HEK293 (cell line): ENCODE data around the gene GMPPB.

Experiments
- CTCF ChIA-PET: fragments of 350-600 bp; formaldehyde crosslinking; extraction: SDS; loops from one replicate; lab custom pipeline; 2021; ENCODE audit warnings: antibody characterized with exemption; lab: Yijun Ruan, JAX
- POLR2A ChIA-PET: fragments of 300-600 bp; formaldehyde crosslinking; extraction: SDS; loops from one replicate; lab custom pipeline; 2020; ENCODE audit warnings: antibody characterized with exemption, inconsistent platforms; lab: Yijun Ruan, JAX
- H3K27ac ChIP-seq: fragments of 200-500 bp; sonication (Bioruptor generic); 2 replicates; pipeline ENCODE4 v1.5.1; 2014; ENCODE audit warnings: low read depth, low read length, control low read depth, inconsistent platforms; ENCODE audit errors: extremely low read depth
- H3K36me3 ChIP-seq, 2 experiments: fragments of 200-500 bp in 1 of 2; sonication (Bioruptor generic) in 1 of 2; 1 replicate in 1 of 2; 2 replicates in 1 of 2; pipeline ENCODE4 v1.5.1; 2014 to 2017; ENCODE audit warnings: inconsistent platforms in 2 of 2, low read length in 2 of 2; ENCODE audit not compliant: control insufficient read depth in 2 of 2, insufficient read depth in 1 of 2
- H3K4me1 ChIP-seq: fragments of 200-500 bp; sonication (Bioruptor generic); 2 replicates; pipeline ENCODE4 v1.5.1; 2014; ENCODE audit warnings: mild to moderate bottlenecking, low read length, inconsistent platforms; ENCODE audit not compliant: control insufficient read depth, insufficient read depth
- H3K4me3 ChIP-seq: 2 replicates; pipeline ENCODE4 v1.5.1; 2011; ENCODE audit warnings: low read depth, mild to moderate bottlenecking, control low read depth, low read length, moderate library complexity
- H3K9me3 ChIP-seq: fragments of 200-500 bp; sonication (Bioruptor generic); 2 replicates; pipeline ENCODE4 v1.5.1; 2014; ENCODE audit warnings: low read depth, low read length, inconsistent platforms; ENCODE audit not compliant: control insufficient read depth, insufficient read depth
- EGR2 ChIP-seq: fragments of 450-650 bp; formaldehyde crosslinking; IDR thresholded peaks from 2 replicates; pipeline ENCODE4 v1.5.1; 2016; ENCODE audit warnings: low read depth, missing biosample characterization, missing genetic modification characterization
- GLI4 ChIP-seq: fragments of 450-650 bp; formaldehyde crosslinking; IDR thresholded peaks from 2 replicates; pipeline ENCODE4 v1.5.1; 2016; ENCODE audit warnings: missing biosample characterization, missing genetic modification characterization
- GLIS1 ChIP-seq: fragments of 450-650 bp; formaldehyde crosslinking; IDR thresholded peaks from 2 replicates; pipeline ENCODE4 v1.5.1; 2016; ENCODE audit warnings: missing biosample characterization, missing genetic modification characterization
- KLF7 ChIP-seq: fragments of 450-650 bp; formaldehyde crosslinking; IDR thresholded peaks from 2 replicates; pipeline ENCODE4 v1.5.1; 2016; ENCODE audit warnings: missing biosample characterization, missing genetic modification characterization, borderline replicate concordance
- MYNN ChIP-seq: fragments of 450-650 bp; formaldehyde crosslinking; IDR thresholded peaks from 2 replicates; pipeline ENCODE4 v1.5.1; 2016; ENCODE audit warnings: missing biosample characterization, missing genetic modification characterization, borderline replicate concordance
- PRDM1 ChIP-seq: fragments of 450-650 bp; formaldehyde crosslinking; IDR thresholded peaks from 2 replicates; pipeline ENCODE4; 2016; ENCODE audit warnings: missing biosample characterization, missing genetic modification characterization
- PRDM2 ChIP-seq: fragments of 450-650 bp; formaldehyde crosslinking; IDR thresholded peaks from 2 replicates; pipeline ENCODE4 v1.5.1; 2016; ENCODE audit warnings: missing biosample characterization, missing genetic modification characterization, borderline replicate concordance
- SETDB1 ChIP-seq: IDR thresholded peaks from one replicate; pipeline ENCODE4 v1.6.1; 2017; ENCODE audit warnings: mild to moderate bottlenecking, low read length, moderate library complexity, mixed read lengths; ENCODE audit not compliant: insufficient read length
- YY1 ChIP-seq: fragments of 450-650 bp; formaldehyde crosslinking; IDR thresholded peaks from 2 replicates; pipeline ENCODE4 v1.5.1; 2018; ENCODE audit warnings: missing biosample characterization, missing genetic modification characterization
- ZBTB26 ChIP-seq: fragments of 450-650 bp; formaldehyde crosslinking; optimal IDR thresholded peaks from 2 replicates; pipeline ENCODE3; 2016; ENCODE audit warnings: missing biosample characterization, mild to moderate bottlenecking, missing genetic modification characterization
- ZBTB48 ChIP-seq: fragments of 450-650 bp; formaldehyde crosslinking; IDR thresholded peaks from 2 replicates; pipeline ENCODE4 v1.5.1; 2016; ENCODE audit warnings: missing biosample characterization, missing genetic modification characterization
- ZNF184 ChIP-seq: fragments of 450-650 bp; IDR thresholded peaks from 2 replicates; pipeline ENCODE4 v1.5.1; 2018; ENCODE audit warnings: missing biosample characterization, mild to moderate bottlenecking, missing genetic modification characterization
- ZNF239 ChIP-seq: fragments of 450-650 bp; formaldehyde crosslinking; IDR thresholded peaks from 2 replicates; pipeline ENCODE4 v1.5.1; 2016; ENCODE audit warnings: missing biosample characterization, missing genetic modification characterization
- ZNF26 ChIP-seq: fragments of 450-650 bp; formaldehyde crosslinking; IDR thresholded peaks from 2 replicates; pipeline ENCODE4 v1.5.1; 2016; ENCODE audit warnings: missing biosample characterization, missing genetic modification characterization
- ZNF292 ChIP-seq: fragments of 450-650 bp; formaldehyde crosslinking; IDR thresholded peaks from 2 replicates; pipeline ENCODE4 v1.5.1; 2016; ENCODE audit warnings: low read depth, missing biosample characterization, missing genetic modification characterization, borderline replicate concordance
- ZNF394 ChIP-seq: fragments of 450-650 bp; formaldehyde crosslinking; IDR thresholded peaks from 2 replicates; pipeline ENCODE4 v1.5.1; 2016; ENCODE audit warnings: missing biosample characterization, missing genetic modification characterization, mild to moderate bottlenecking, moderate library complexity, borderline replicate concordance
- ZNF426 ChIP-seq: fragments of 450-650 bp; formaldehyde crosslinking; IDR thresholded peaks from 2 replicates; pipeline ENCODE4 v1.5.1; 2017; ENCODE audit warnings: missing biosample characterization, missing genetic modification characterization, mild to moderate bottlenecking, inconsistent platforms, moderate library complexity
- ZNF548 ChIP-seq: fragments of 450-650 bp; formaldehyde crosslinking; IDR thresholded peaks from 2 replicates; pipeline ENCODE4 v1.5.1; 2016; ENCODE audit warnings: missing biosample characterization, missing genetic modification characterization
- ZNF555 ChIP-seq: fragments of 450-650 bp; formaldehyde crosslinking; conservative IDR thresholded peaks from 2 replicates; pipeline ENCODE4 v1.5.1; 2017; ENCODE audit warnings: missing biosample characterization, mild to moderate bottlenecking, missing genetic modification characterization, inconsistent platforms
- ZNF596 ChIP-seq: fragments of 450-650 bp; IDR thresholded peaks from 2 replicates; pipeline ENCODE4 v1.5.0; 2018; ENCODE audit warnings: missing biosample characterization, mild to moderate bottlenecking, missing genetic modification characterization, moderate library complexity
- ZNF654 ChIP-seq: fragments of 450-650 bp; formaldehyde crosslinking; IDR thresholded peaks from 2 replicates; pipeline ENCODE4 v1.5.1; 2016; ENCODE audit warnings: low read depth, missing biosample characterization, missing genetic modification characterization

GMPPB gene

GRCh38 chr3:49727924-49728361 lies 4.2 kb upstream of the GMPPB start (continued):
- TF ChIP-seq PRDM2 (no peak), ZNF26 (tag by site-specific recombination) (no peak), ZNF426 (tag by site-specific recombination) (no peak), GLIS1 (tag by site-specific recombination) (no peak), ZBTB26 (tag by site-specific recombination) (no peak), ZNF394 (tag by site-specific recombination) (no peak), GLI4 (tag by site-specific recombination) (no peak), KLF7 (tag by site-specific recombination) (no peak)
- TF ChIP-seq, all 188 proteins: peak for 0

- no peaks in the 10 kb centered on the region for H3K4me1 ChIP-seq
- ChIA-PET POLR2A (no interaction called here), CTCF (no interaction called here)
- H3K27ac ChIP-seq, result no peak overlapping the region
- peaks cover 10 to 76% of the 10 kb centered on the region in 2 experiments; a peak in 2 of 3 replicates for H3K36me3 ChIP-seq
- H3K9me3 ChIP-seq, result no peaks in the 10 kb centered on the region
- no peak overlapping the region for H3K4me3 ChIP-seq
- no peak for TF ChIP-seq SETDB1
- TF ChIP-seq PRDM1, result no peak
- no peak for TF ChIP-seq PRDM2
- TF ChIP-seq MYNN (tag by site-specific recombination), result no peak
- no peak for TF ChIP-seq ZBTB48 (tag by site-specific recombination)
- TF ChIP-seq ZNF239 (tag by site-specific recombination), result no peak
- TF ChIP-seq ZNF548 (tag by site-specific recombination), result no peak
- no peak for TF ChIP-seq ZNF555 (tag by site-specific recombination)
- no peak for TF ChIP-seq ZNF184 (tag by site-specific recombination)
- no peak for TF ChIP-seq ZNF292 (tag by site-specific recombination)
- no peak for TF ChIP-seq ZNF654 (tag by site-specific recombination)
- no peak for TF ChIP-seq YY1 (tag by site-specific recombination)
- TF ChIP-seq EGR2 (tag by site-specific recombination), result no peak
- no peak for TF ChIP-seq ZNF596 (tag by site-specific recombination)
Measured at GRCh38 chr3:49727154-49727923, 3.6 kb upstream of the GMPPB start.
